Measurements from ENCODE around the gene SPATA24.
"Not testable (repeated sequence)": the region's sequence is repeated elsewhere in the genome, so short reads cannot be mapped to it uniquely, and the experiment has no call there.

The SPATA24 gene

GRCh38 chr5:139387611-139388197, 16.2 kb downstream of the SPATA24 start:
- H3K4me3 ChIP-seq (replicated peaks in 1 of 2; ENCODE audit: low read depth in 2 of 2, low read length in 2 of 2): no peak overlapping the region
- DNase-seq (ENCODE audit: low read depth in 2 of 2): no peak
- TF ChIP-seq, protein P1, sequence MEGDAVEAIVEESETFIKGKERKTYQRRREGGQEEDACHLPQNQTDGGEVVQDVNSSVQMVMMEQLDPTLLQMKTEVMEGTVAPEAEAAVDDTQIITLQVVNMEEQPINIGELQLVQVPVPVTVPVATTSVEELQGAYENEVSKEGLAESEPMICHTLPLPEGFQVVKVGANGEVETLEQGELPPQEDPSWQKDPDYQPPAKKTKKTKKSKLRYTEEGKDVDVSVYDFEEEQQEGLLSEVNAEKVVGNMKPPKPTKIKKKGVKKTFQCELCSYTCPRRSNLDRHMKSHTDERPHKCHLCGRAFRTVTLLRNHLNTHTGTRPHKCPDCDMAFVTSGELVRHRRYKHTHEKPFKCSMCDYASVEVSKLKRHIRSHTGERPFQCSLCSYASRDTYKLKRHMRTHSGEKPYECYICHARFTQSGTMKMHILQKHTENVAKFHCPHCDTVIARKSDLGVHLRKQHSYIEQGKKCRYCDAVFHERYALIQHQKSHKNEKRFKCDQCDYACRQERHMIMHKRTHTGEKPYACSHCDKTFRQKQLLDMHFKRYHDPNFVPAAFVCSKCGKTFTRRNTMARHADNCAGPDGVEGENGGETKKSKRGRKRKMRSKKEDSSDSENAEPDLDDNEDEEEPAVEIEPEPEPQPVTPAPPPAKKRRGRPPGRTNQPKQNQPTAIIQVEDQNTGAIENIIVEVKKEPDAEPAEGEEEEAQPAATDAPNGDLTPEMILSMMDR (IDR thresholded peaks at IDR 0.05; ENCODE audit: low read depth, low read length): no peak

GRCh38 chr5:139386956-139387355, 16.9 kb downstream of the SPATA24 start:
- H3K4me3 ChIP-seq (replicated peaks in 1 of 2; ENCODE audit: low read depth in 2 of 2, low read length in 2 of 2): not testable (repeated sequence)

DNA sequence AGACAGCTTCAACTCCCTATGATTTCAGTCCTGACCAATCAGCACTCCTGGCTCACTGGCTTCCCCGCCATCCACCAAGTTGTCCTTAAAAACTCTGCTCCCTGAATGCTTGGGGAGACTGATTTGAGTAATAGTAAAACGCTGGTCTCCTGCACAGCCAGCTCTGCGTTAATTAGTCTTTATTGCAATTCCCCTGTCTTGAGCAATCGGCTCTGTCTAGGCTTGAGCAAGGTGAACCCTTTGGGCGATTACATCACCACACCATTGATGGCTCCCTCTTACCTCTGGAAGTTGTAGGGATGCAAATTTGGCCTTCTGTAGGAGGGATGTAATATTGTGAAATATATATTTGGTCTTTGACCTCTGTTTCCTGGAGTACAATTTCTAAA, 17.8 kb downstream of the SPATA24 start:
- TF ChIP-seq, protein P1 (IDR thresholded peaks at IDR 0.05; ENCODE audit: low read depth, low read length): no peak
- DNase-seq (ENCODE audit: low read depth in 2 of 2): no peak
- no peak overlapping the region for H3K4me3 ChIP-seq (replicated peaks in 1 of 2; ENCODE audit: low read depth in 2 of 2, low read length in 2 of 2)

More at GRCh38 chr5:139386956-139387355, 16.9 kb downstream of the SPATA24 start:
- DNase-seq (ENCODE audit: low read depth in 2 of 2): not testable (repeated sequence)

- TF ChIP-seq, protein P1 (IDR thresholded peaks at IDR 0.05; ENCODE audit: low read depth, low read length): no peak
- peak overlapping the region in 1 of 2 donors; percentile 18 for H3K4me3 ChIP-seq (replicated peaks in 1 of 2; ENCODE audit: low read depth in 2 of 2, low read length in 2 of 2)
- no peak for DNase-seq (ENCODE audit: low read depth in 2 of 2)
Measured at GRCh38 chr5:139385061-139386049, 18.5 kb downstream of the SPATA24 start.

DNA sequence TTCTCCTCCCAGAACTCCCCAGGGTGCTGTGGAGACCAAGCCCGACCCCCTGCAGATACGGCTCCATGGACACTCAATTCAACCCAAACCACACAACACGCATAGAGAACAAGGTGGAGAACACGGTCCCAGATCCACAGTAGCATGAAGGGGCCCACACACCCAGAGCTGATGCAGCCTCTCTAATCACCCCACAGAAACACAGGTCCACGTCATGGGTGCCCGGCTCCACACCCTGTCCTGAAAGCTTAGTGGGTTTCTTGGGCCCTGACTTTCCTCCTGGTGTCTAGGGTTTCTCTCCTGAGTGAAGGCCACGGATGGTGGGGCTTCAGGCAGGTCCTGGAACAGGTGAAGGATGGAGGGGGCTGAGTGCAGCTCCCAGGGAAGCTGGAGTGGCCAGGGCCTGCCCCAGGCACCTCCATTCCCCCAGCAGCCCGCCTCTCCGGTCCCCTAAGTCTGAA, 19.3 kb downstream of the SPATA24 start:
- DNase-seq (ENCODE audit: low read depth in 2 of 2): no peak

DNA sequence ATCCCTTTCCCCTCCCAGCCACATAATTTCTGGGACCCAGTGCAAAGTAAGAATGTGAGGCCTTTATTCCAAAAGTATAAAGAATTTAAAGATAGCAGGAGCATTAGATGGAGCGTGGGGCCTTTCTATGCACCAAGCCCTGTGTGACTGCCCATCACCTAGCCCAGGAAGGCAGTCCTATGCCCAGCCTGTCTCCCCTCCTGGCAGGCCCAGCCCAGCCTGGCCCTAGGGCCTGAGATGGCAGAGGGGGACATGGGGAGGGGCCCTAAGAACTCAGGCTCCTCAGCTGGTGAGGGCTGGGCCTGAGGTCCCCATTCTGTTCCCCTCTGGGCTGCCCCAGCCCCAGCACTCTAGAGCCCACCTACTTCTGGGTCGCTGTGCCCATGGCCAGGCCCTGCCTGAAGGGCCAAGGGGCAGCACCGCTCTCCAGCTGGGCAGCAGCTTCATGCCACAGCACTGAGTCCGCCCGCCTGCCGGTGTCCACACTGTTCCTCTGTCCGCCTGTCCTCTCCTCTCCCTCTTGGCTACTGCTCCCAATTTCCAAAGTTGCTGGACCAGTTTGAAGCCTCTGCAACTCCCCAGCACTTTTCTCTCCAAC, 19.8 kb downstream of the SPATA24 start:
- TF ChIP-seq, protein P1 (IDR thresholded peaks at IDR 0.05; ENCODE audit: low read depth, low read length): no peak
- H3K4me3 ChIP-seq (replicated peaks in 1 of 2; ENCODE audit: low read depth in 2 of 2, low read length in 2 of 2): no peak overlapping the region
- DNase-seq (ENCODE audit: low read depth in 2 of 2): no peak

More for the DNA sequence above, 19.3 kb downstream of the SPATA24 start:
- no peak overlapping the region for H3K4me3 ChIP-seq (replicated peaks in 1 of 2; ENCODE audit: low read depth in 2 of 2, low read length in 2 of 2)
- TF ChIP-seq, protein P1 (IDR thresholded peaks at IDR 0.05; ENCODE audit: low read depth, low read length): no peak

All from cardiac fibroblast (primary cell).